HCT116 (cell line): Measurements from ENCODE around the gene C7orf25. TPM values are rescaled to one million over a fixed set of nuclear protein-coding genes. Genes with fewer than 3 reads are reported as not detected.

Experiments
- ATAC-seq: fragments of 200-7000 bp; cut with Tn5 transposase; 2 replicates; pipeline ENCODE4 v1.9.1; 2020; ENCODE audit warnings: mild to moderate bottlenecking, moderate library complexity
- BruUV-seq: library from RNA; stranded (reverse); fragments of 400-500 nt; replicated peaks from 2 replicates; lab custom pipeline; 2021; lab: Mats Ljungman, UMichigan
- CTCF ChIA-PET: fragments of 300-600 bp; sonication (Branson Sonifier 250); formaldehyde crosslinking; loops from one replicate; lab custom pipeline; 2021; ENCODE audit warnings: antibody characterized with exemption; lab: Charles Lee
- POLR2A ChIA-PET: fragments of 300-600, 350-600 bp; sonication (Branson Sonifier 250); formaldehyde crosslinking; loops from one replicate; lab custom pipeline; 2021; ENCODE audit warnings: antibody characterized with exemption; lab: Charles Lee
- RAD21 ChIA-PET, 2 experiments: fragments of 300-600 bp; sonication (Branson Sonifier 250); formaldehyde crosslinking; loops; one replicate each; lab custom pipeline; 2023; ENCODE audit warnings: low total read pairs in 2 of 2; ENCODE audit not compliant: uncharacterized antibody in 2 of 2, unreplicated experiment in 2 of 2, low non-redundant PET in 1 of 2; lab: Charles Lee
- DNase-seq: peaks from one replicate; pipeline ENCODE4 v3.0.0-alpha.2; 2010; ENCODE audit warnings: low read depth, low spot score
- H2AFZ ChIP-seq: fragments of 200-600 bp; shearing (Covaris generic), sonication (generic); 2 replicates; pipeline ENCODE4 v1.6.1; 2017; ENCODE audit warnings: low read depth, mixed run types, mixed read lengths, antibody characterized with exemption, low read length; ENCODE audit not compliant: poor library complexity, severe bottlenecking
- H3K27ac ChIP-seq: 2 replicates; pipeline ENCODE4 v1.5.1; 2012; ENCODE audit warnings: low read depth, low read length
- H3K27me3 ChIP-seq: fragments of 200-600 bp; sonication (generic); 2 replicates; pipeline ENCODE4 v1.6.1; 2016; ENCODE audit warnings: mixed run types, low read length, mixed read lengths; ENCODE audit not compliant: insufficient read depth
- H3K36me3 ChIP-seq, 2 experiments: fragments of 200-500 bp in 1 of 2; fragments of 200-600 bp in 1 of 2; sonication (Bioruptor generic) in 1 of 2; sonication (generic) in 1 of 2; 2 replicates each; pipeline versions ENCODE4 v1.5.1 to v1.6.1; 2014 to 2016; ENCODE audit warnings: low read length in 2 of 2, inconsistent platforms in 1 of 2, mixed read lengths in 1 of 2, mixed run types in 1 of 2; ENCODE audit not compliant: insufficient read depth in 2 of 2, control insufficient read depth in 1 of 2
- H3K4me1 ChIP-seq, 2 experiments: fragments of 200-600 bp in 1 of 2; sonication (generic) in 1 of 2; 2 replicates each; pipeline versions ENCODE4 v1.5.1 to v1.6.1; 2012 to 2017; ENCODE audit warnings: low read length in 2 of 2, inconsistent platforms in 1 of 2, mild to moderate bottlenecking in 1 of 2, mixed read lengths in 1 of 2, mixed run types in 1 of 2, moderate library complexity in 1 of 2; ENCODE audit not compliant: insufficient read depth in 2 of 2, control insufficient read depth in 1 of 2
- H3K4me2 ChIP-seq: fragments of 200-600 bp; sonication (generic); 2 replicates; pipeline ENCODE4 v1.6.1; 2017; ENCODE audit warnings: mixed run types, low read length, mixed read lengths
- H3K4me3 ChIP-seq, 2 experiments: fragments of 200-600 bp in 1 of 2; sonication (generic) in 1 of 2; replicated peaks in 1 of 2; 2 replicates each; pipeline ENCODE4 v1.5.1; 2011 to 2016; ENCODE audit warnings: low read length in 2 of 2, control low read depth in 1 of 2, low read depth in 1 of 2, mild to moderate bottlenecking in 1 of 2, mixed read lengths in 1 of 2, mixed run types in 1 of 2
- H3K79me2 ChIP-seq: fragments of 200-600 bp; sonication (generic); 2 replicates; pipeline ENCODE4 v1.6.1; 2017; ENCODE audit warnings: mild to moderate bottlenecking, mixed run types, low read length, moderate library complexity, mixed read lengths; ENCODE audit not compliant: insufficient read depth
- H3K9ac ChIP-seq: fragments of 200-600 bp; sonication (generic); 2 replicates; pipeline ENCODE4 v1.6.1; 2016; ENCODE audit warnings: low read length, mixed read lengths
- H3K9me2 ChIP-seq: fragments of 200-600 bp; sonication (generic), shearing (Covaris generic); 2 replicates; pipeline ENCODE4 v1.6.1; 2017; ENCODE audit warnings: mixed run types, mild to moderate bottlenecking, moderate library complexity; ENCODE audit not compliant: insufficient read depth
- H3K9me3 ChIP-seq, 2 experiments: fragments of 200-500 bp in 1 of 2; fragments of 200-600 bp in 1 of 2; sonication (Bioruptor generic) in 1 of 2; sonication (generic) in 1 of 2; 2 replicates each; pipeline ENCODE4 v1.6.1; 2014 to 2017; ENCODE audit warnings: low read length in 2 of 2, mixed read lengths in 2 of 2, inconsistent platforms in 1 of 2, low read depth in 1 of 2, mild to moderate bottlenecking in 1 of 2, mixed run types in 1 of 2, moderate library complexity in 1 of 2; ENCODE audit not compliant: control insufficient read depth in 1 of 2, insufficient read depth in 1 of 2
- H4K20me1 ChIP-seq: fragments of 200-600 bp; sonication (generic), shearing (Covaris generic); 2 replicates; pipeline ENCODE4 v1.6.1; 2017; ENCODE audit warnings: mixed run types, mild to moderate bottlenecking, moderate library complexity; ENCODE audit not compliant: insufficient read depth
- EGR1 ChIP-seq: IDR thresholded peaks from 2 replicates; pipeline ENCODE4 v1.6.1; 2012; ENCODE audit warnings: low read depth
- ELF1 ChIP-seq: IDR thresholded peaks from 2 replicates; pipeline ENCODE4 v1.6.1; 2012; ENCODE audit warnings: low read depth, borderline replicate concordance
- EZH2 ChIP-seq: fragments of 200-600 bp; sonication (generic); IDR thresholded peaks from 2 replicates; pipeline ENCODE4 v1.6.1; 2017; ENCODE audit warnings: antibody characterized with exemption, mixed run types
- FOSL1 ChIP-seq: IDR thresholded peaks from 2 replicates; pipeline ENCODE4 v1.6.1; 2012; ENCODE audit warnings: low read depth
- JUND ChIP-seq: IDR thresholded peaks from 2 replicates; pipeline ENCODE4 v1.6.1; 2012
- RAD21 ChIP-seq: IDR thresholded peaks from 2 replicates; pipeline ENCODE4 v1.6.1; 2012; ENCODE audit warnings: low read depth, mild to moderate bottlenecking
- SIN3A ChIP-seq: IDR thresholded peaks from 2 replicates; pipeline ENCODE4 v1.6.1; 2012; ENCODE audit warnings: low read depth
- SP1 ChIP-seq: IDR thresholded peaks from 2 replicates; pipeline ENCODE4 v1.6.1; 2012; ENCODE audit warnings: low read depth
- SRF ChIP-seq: IDR thresholded peaks from 2 replicates; pipeline ENCODE4 v1.6.1; 2012; ENCODE audit warnings: low read depth
- TCF7L2 ChIP-seq: IDR thresholded peaks from 2 replicates; pipeline ENCODE4 v1.7.0; 2011; ENCODE audit warnings: borderline replicate concordance, inconsistent platforms; ENCODE audit not compliant: insufficient read depth, insufficient read length; ENCODE audit errors: extremely low read depth
- YY1 ChIP-seq: IDR thresholded peaks from 2 replicates; pipeline ENCODE4 v1.6.1; 2011; ENCODE audit warnings: low read length, low read depth, moderate library complexity, mild to moderate bottlenecking; ENCODE audit not compliant: insufficient replicate concordance; ENCODE audit errors: extremely low read depth
- ZFX ChIP-seq: fragments of 450-650 bp; IDR thresholded peaks from 2 replicates; pipeline ENCODE4 v1.6.1; 2017
- ZNF274 ChIP-seq: fragments of 200-500 bp; sonication (Bioruptor generic); IDR thresholded peaks from 2 replicates; pipeline ENCODE4 v1.6.1; 2014; ENCODE audit warnings: mild to moderate bottlenecking, low read depth, low read length, inconsistent platforms
- intact Hi-C: fragments of 100-400 bp; cut with micrococcal nuclease; formaldehyde crosslinking; loops from 2 replicates; pipeline ENCODE4 v1.10.0; 2022
- total RNA-seq: library from RNA; stranded (reverse); gene quantifications from one replicate; pipeline ENCODE4 v1.2.1, GENCODE V29; 2021; ENCODE audit not compliant: unreplicated experiment
- TF ChIP-seq, protein P1 (sequence below): IDR thresholded peaks from 2 replicates; pipeline ENCODE4 v1.6.1; 2012; ENCODE audit warnings: low read depth
- TF ChIP-seq, protein P2 (sequence below): IDR thresholded peaks from 2 replicates; pipeline ENCODE4 v1.6.1; 2012
- TF ChIP-seq, protein P3 (sequence below), 3 experiments: fragments of 200-600 bp in 1 of 3; sonication (generic) in 1 of 3; IDR thresholded peaks in 2 of 3; conservative IDR thresholded peaks in 1 of 3; 2 replicates each; pipeline ENCODE4 v1.5.1; 2012 to 2017; ENCODE audit warnings: low read depth in 2 of 3, low read length in 2 of 3, antibody characterized with exemption in 1 of 3, borderline replicate concordance in 1 of 3, control low read depth in 1 of 3, mild to moderate bottlenecking in 1 of 3, mixed read lengths in 1 of 3, mixed run types in 1 of 3, moderate library complexity in 1 of 3; ENCODE audit not compliant: insufficient read depth in 1 of 3
- TF ChIP-seq, protein P4 (sequence below): IDR thresholded peaks from 2 replicates; pipeline ENCODE4 v1.6.1; 2012

C7orf25 gene
- total RNA-seq, 1 experiment from 2014 or later, result 5.3 TPM

DNA sequence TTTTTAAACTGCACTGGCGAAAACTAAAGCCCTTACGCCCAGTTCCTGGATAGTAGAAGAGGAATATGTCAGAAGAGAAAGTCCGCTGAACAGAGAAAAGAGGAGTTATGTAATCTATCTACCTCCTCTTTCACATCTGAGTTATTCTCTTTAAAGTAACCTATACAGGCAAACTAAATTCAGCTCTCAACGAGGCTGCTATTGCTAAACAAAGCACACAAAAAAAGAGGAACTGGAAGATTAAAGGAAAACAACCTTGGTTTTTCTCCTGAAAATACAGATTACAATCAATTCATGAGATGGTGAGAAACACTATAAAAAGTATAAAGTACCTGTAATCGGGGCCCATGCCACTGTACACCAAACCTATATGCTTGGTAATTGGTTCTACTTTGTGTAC is 14.3 kb upstream of the C7orf25 start (continued):
- TF ChIP-seq, protein P1, sequence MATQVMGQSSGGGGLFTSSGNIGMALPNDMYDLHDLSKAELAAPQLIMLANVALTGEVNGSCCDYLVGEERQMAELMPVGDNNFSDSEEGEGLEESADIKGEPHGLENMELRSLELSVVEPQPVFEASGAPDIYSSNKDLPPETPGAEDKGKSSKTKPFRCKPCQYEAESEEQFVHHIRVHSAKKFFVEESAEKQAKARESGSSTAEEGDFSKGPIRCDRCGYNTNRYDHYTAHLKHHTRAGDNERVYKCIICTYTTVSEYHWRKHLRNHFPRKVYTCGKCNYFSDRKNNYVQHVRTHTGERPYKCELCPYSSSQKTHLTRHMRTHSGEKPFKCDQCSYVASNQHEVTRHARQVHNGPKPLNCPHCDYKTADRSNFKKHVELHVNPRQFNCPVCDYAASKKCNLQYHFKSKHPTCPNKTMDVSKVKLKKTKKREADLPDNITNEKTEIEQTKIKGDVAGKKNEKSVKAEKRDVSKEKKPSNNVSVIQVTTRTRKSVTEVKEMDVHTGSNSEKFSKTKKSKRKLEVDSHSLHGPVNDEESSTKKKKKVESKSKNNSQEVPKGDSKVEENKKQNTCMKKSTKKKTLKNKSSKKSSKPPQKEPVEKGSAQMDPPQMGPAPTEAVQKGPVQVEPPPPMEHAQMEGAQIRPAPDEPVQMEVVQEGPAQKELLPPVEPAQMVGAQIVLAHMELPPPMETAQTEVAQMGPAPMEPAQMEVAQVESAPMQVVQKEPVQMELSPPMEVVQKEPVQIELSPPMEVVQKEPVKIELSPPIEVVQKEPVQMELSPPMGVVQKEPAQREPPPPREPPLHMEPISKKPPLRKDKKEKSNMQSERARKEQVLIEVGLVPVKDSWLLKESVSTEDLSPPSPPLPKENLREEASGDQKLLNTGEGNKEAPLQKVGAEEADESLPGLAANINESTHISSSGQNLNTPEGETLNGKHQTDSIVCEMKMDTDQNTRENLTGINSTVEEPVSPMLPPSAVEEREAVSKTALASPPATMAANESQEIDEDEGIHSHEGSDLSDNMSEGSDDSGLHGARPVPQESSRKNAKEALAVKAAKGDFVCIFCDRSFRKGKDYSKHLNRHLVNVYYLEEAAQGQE, result no peak
- TF ChIP-seq FOSL1, result no peak
- no peak for TF ChIP-seq YY1
- TF ChIP-seq EGR1, result no peak
- TF ChIP-seq ELF1, result no peak

DNA sequence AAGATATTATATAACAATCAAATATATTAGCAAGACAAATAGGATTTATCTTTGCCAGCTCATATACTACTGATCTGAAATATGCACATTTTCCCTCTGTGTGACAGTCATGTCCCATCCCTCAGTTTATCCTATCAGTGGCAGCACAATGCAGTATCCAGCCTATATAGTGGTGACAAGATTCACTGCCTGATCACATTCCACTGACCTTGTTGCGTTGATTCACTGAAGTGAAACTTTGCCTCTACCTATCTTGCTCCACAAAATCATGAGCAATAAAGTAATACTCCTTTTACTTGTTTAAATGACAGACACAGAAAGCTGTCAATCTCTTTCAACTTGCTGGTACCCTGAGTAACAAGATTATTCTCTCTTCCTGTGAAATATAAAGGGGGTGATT is 13.8 kb upstream of the C7orf25 start:
- DNase-seq, result no peak
- peaks cover 0 to 14% of the 10 kb centered on the region in 2 experiments; a peak in 1 of 4 replicates for H3K4me1 ChIP-seq
- intact Hi-C loops, result no loop called here
- no peaks in the 10 kb centered on the region for H3K9me3 ChIP-seq
- peaks cover 26% of the 10 kb centered on the region for H4K20me1 ChIP-seq
- H3K79me2 ChIP-seq, result peaks cover 93% of the 10 kb centered on the region
- ChIA-PET POLR2A (no interaction called here), RAD21 (no interaction called here), CTCF (no interaction called here)
- H3K9ac ChIP-seq, result no peak overlapping the region
- peaks cover 51 to 63% of the 10 kb centered on the region in 2 experiments for H3K36me3 ChIP-seq
- no peak overlapping the region for H3K27ac ChIP-seq
- no peak overlapping the region for H3K4me2 ChIP-seq
- no TSS peak for BruUV-seq
- no peak for ATAC-seq
- H3K4me3 ChIP-seq, result no peak overlapping the region
- H3K27me3 ChIP-seq, result no peaks in the 10 kb centered on the region
- H3K9me2 ChIP-seq, result no peaks in the 10 kb centered on the region
- H2AFZ ChIP-seq, result no peak overlapping the region
- TF ChIP-seq, protein P1, result no peak
- TF ChIP-seq ELF1 (no peak), TCF7L2 (no peak), EZH2 (no peak), JUND (no peak), ZFX (no peak), SP1 (no peak), RAD21 (no peak), ZNF274 (no peak), SIN3A (no peak), SRF (no peak), YY1 (no peak)
- TF ChIP-seq, protein P2, sequence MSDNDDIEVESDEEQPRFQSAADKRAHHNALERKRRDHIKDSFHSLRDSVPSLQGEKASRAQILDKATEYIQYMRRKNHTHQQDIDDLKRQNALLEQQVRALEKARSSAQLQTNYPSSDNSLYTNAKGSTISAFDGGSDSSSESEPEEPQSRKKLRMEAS, result no peak
- TF ChIP-seq, protein P3, sequence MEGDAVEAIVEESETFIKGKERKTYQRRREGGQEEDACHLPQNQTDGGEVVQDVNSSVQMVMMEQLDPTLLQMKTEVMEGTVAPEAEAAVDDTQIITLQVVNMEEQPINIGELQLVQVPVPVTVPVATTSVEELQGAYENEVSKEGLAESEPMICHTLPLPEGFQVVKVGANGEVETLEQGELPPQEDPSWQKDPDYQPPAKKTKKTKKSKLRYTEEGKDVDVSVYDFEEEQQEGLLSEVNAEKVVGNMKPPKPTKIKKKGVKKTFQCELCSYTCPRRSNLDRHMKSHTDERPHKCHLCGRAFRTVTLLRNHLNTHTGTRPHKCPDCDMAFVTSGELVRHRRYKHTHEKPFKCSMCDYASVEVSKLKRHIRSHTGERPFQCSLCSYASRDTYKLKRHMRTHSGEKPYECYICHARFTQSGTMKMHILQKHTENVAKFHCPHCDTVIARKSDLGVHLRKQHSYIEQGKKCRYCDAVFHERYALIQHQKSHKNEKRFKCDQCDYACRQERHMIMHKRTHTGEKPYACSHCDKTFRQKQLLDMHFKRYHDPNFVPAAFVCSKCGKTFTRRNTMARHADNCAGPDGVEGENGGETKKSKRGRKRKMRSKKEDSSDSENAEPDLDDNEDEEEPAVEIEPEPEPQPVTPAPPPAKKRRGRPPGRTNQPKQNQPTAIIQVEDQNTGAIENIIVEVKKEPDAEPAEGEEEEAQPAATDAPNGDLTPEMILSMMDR (IDR thresholded peaks at IDR 0.05 in 2 of 3, conservative IDR thresholded peaks at IDR 0.05 in 1 of 3; ENCODE audit: borderline replicate concordance in 1 of 3, insufficient read depth in 1 of 3, low read depth in 2 of 3, low read length in 2 of 3), result no peak
- TF ChIP-seq, protein P4, sequence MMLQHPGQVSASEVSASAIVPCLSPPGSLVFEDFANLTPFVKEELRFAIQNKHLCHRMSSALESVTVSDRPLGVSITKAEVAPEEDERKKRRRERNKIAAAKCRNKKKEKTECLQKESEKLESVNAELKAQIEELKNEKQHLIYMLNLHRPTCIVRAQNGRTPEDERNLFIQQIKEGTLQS, result no peak
